DOHH2 (cell line): ENCODE results near the gene SAP130.

Experiments used
- CTCF ChIP-seq: fragments of 200-600 bp; sonication (generic); IDR thresholded peaks from one replicate; pipeline ENCODE4 v1.5.1; 2014; ENCODE audit warnings: antibody characterized with exemption, mild to moderate bottlenecking, low read depth, low read length; ENCODE audit not compliant: poor library complexity, severe bottlenecking
- EZH2phosphoT487 ChIP-seq: fragments of 200-600 bp; sonication (generic); IDR thresholded peaks from 2 replicates; pipeline ENCODE4 v1.6.1; 2017; ENCODE audit warnings: borderline replicate concordance, mild to moderate bottlenecking, antibody characterized with exemption, low read length, moderate library complexity, mixed read lengths

GRCh38 chr2:128036748-128037607 lies 9.1 kb upstream of the SAP130 start:
- TF ChIP-seq CTCF (no peak), EZH2phosphoT487 (no peak)
